RWPE2 (cell line): Measurements from ENCODE around the gene LRCOL1.

Experiments used
- ATAC-seq: fragments of 200-7000 bp; cut with Tn5 transposase; 3 replicates; pipeline ENCODE4 v1.9.1; 2021; ENCODE audit warnings: low read depth
- DNase-seq: peaks from one replicate; pipeline ENCODE4 v3.0.0-alpha.2; 2020; ENCODE audit warnings: low spot score
- H3K27ac ChIP-seq: fragments of 450-650 bp; 2 replicates; pipeline ENCODE4 v1.5.1; 2017; ENCODE audit warnings: mild to moderate bottlenecking; ENCODE audit not compliant: poor library complexity, severe bottlenecking
- H3K27me3 ChIP-seq: fragments of 250-450 bp; sonication (Bioruptor Pico); 2 replicates; pipeline ENCODE4 v1.5.1; 2021; ENCODE audit warnings: mild to moderate bottlenecking, moderate library complexity; ENCODE audit not compliant: insufficient read depth, poor library complexity, severe bottlenecking
- H3K36me3 ChIP-seq: fragments of 250-450 bp; sonication (Bioruptor Pico); 2 replicates; pipeline ENCODE4 v1.5.1; 2020; ENCODE audit warnings: low read depth, mild to moderate bottlenecking, moderate library complexity
- H3K4me1 ChIP-seq: fragments of 250-450 bp; sonication (Bioruptor Pico); 2 replicates; pipeline ENCODE4 v1.5.1; 2021; ENCODE audit warnings: mild to moderate bottlenecking, moderate library complexity; ENCODE audit not compliant: insufficient read depth, poor library complexity, severe bottlenecking
- H3K4me3 ChIP-seq: fragments of 250-450 bp; sonication (Bioruptor Pico); 2 replicates; pipeline ENCODE4 v1.5.1; 2021; ENCODE audit warnings: mild to moderate bottlenecking, moderate library complexity; ENCODE audit not compliant: severe bottlenecking
- H3K9me3 ChIP-seq: fragments of 250-450 bp; sonication (Bioruptor Pico); 2 replicates; pipeline ENCODE4 v1.5.1; 2021; ENCODE audit warnings: mild to moderate bottlenecking, moderate library complexity; ENCODE audit not compliant: severe bottlenecking
- TF ChIP-seq, protein P1 (sequence below): fragments of 450-650 bp; IDR thresholded peaks from one replicate; pipeline ENCODE4 v1.5.1; 2017; ENCODE audit warnings: mild to moderate bottlenecking, moderate library complexity; ENCODE audit not compliant: poor library complexity, severe bottlenecking

LRCOL1 gene

DNA sequence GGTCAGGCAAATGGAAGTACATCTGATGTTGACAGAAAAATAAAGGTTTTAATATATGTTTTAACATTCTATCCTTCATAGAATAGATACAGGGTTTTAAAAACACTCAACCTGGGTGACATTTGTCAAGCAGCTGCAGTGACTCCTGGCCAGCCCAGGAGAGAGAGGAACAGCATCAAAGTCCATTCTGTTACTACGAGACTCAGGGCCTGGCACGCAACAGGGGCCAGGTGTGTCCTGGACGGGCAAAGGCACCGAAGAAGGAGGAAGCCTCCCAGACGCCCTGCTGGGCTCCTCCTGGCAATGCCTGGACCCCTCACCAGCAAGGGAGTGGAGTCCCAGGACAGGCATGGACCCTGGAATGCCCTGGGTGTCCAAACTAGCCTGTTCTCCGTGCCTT lies 22.1 kb downstream of the LRCOL1 start:
- H3K36me3 ChIP-seq, result no peaks in the 10 kb centered on the region
- ATAC-seq, result no peak
- no peaks in the 10 kb centered on the region for H3K4me1 ChIP-seq
- H3K4me3 ChIP-seq, result no peak overlapping the region
- H3K27ac ChIP-seq, result no peak overlapping the region
- H3K27me3 ChIP-seq, result no peaks in the 10 kb centered on the region
- TF ChIP-seq, protein P1, sequence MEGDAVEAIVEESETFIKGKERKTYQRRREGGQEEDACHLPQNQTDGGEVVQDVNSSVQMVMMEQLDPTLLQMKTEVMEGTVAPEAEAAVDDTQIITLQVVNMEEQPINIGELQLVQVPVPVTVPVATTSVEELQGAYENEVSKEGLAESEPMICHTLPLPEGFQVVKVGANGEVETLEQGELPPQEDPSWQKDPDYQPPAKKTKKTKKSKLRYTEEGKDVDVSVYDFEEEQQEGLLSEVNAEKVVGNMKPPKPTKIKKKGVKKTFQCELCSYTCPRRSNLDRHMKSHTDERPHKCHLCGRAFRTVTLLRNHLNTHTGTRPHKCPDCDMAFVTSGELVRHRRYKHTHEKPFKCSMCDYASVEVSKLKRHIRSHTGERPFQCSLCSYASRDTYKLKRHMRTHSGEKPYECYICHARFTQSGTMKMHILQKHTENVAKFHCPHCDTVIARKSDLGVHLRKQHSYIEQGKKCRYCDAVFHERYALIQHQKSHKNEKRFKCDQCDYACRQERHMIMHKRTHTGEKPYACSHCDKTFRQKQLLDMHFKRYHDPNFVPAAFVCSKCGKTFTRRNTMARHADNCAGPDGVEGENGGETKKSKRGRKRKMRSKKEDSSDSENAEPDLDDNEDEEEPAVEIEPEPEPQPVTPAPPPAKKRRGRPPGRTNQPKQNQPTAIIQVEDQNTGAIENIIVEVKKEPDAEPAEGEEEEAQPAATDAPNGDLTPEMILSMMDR, result no peak
- H3K9me3 ChIP-seq, result no peaks in the 10 kb centered on the region
- no peak for DNase-seq

DNA sequence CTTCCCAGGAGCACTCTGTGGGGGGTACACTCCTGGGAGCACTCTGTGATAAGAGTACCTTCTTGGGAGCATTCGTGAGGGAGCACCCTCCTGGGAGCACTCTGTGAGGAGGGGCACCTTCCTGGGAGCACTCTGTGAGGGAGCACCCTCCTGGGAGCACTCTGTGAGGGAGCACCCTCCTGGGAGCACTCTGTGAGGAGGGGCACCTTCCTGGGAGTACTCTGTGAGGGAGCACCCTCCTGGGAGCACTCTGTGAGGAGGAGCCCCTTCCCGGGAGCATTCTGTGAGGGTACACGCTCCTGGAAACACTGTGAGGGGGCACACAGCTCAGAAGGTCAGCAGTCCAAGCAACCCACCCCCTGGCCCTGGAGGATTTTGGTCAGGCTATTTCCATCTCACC lies 22.6 kb downstream of the LRCOL1 start:
- no peak overlapping the region for H3K4me3 ChIP-seq
- H3K27me3 ChIP-seq, result no peaks in the 10 kb centered on the region
- no peaks in the 10 kb centered on the region for H3K4me1 ChIP-seq
- no peaks in the 10 kb centered on the region for H3K36me3 ChIP-seq
- ATAC-seq (no peak), DNase-seq (no peak)
- no peak overlapping the region for H3K27ac ChIP-seq
- TF ChIP-seq, protein P1, result no peak
- H3K9me3 ChIP-seq, result no peaks in the 10 kb centered on the region

DNA sequence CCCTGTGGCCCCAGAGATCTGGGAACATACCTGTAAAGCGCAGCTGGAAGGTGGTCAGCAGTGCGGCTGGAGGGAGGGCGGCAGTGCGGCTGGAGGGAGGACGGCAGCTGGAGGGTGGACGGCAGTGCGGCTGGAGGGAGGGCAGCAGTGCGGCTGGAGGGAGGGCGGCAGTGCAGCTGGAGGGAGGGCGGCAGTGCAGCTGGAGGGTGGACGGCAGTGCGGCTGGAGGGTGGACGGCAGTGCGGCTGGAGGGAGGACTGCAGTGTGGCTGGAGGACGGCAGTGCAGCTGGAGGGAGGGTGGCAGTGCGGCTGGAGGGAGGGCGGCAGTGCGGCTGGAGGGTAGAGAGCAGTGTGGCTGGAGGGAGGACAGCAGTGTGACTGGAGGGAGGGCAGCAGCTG lies 23.5 kb downstream of the LRCOL1 start:
- no peak overlapping the region for H3K27ac ChIP-seq
- H3K36me3 ChIP-seq, result no peaks in the 10 kb centered on the region
- H3K9me3 ChIP-seq, result no peaks in the 10 kb centered on the region
- DNase-seq (no peak), ATAC-seq (no peak)
- H3K4me3 ChIP-seq, result no peak overlapping the region
- TF ChIP-seq, protein P1, result no peak
- H3K27me3 ChIP-seq, result no peaks in the 10 kb centered on the region
- H3K4me1 ChIP-seq, result no peaks in the 10 kb centered on the region

DNA sequence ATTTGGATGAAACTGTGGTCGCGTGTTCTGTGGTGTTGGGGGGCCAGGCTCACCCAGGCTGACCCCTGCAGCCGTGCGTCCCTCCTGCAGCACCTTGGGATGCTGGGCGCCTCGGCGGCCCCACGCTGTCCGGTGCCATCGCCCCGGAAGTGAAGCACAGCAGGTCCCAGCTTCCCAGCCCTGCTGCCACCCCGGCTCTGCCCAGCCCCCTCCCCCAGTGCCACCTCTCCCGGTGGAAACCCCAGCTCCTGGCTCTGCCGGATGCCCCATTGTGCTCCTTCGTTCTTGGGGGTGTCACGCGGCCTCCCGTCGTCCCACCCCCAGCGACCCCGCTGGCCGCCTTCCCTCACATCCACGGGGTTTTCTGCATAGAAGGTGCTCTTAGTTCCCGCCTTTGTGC lies 25.2 kb downstream of the LRCOL1 start:
- H3K9me3 ChIP-seq, result no peaks in the 10 kb centered on the region
- H3K27me3 ChIP-seq, result no peaks in the 10 kb centered on the region

DNA sequence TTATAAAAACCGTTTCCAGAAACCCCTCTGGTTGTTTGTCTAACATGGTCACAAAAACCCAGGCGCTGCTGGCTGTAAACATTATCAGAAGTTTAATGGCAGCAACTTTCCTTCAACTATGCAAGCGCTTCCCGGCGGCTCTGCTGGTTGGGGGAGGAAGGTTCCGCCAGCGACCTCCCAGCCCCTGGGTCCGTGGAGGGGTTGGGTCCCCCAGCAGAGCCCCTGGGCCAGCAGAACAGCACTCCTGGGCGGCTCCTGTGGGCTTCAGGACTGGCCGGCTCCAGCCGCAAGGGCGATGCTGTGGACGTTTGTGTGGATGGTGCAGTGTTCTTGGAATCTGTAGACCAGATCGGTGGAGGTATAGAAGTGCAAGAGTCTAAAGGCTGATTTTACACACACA lies 26.0 kb downstream of the LRCOL1 start:
- H3K4me3 ChIP-seq, result no peak overlapping the region
- no peaks in the 10 kb centered on the region for H3K27me3 ChIP-seq
- no peaks in the 10 kb centered on the region for H3K4me1 ChIP-seq
- no peak overlapping the region for H3K27ac ChIP-seq
- H3K36me3 ChIP-seq, result no peaks in the 10 kb centered on the region
- ATAC-seq (no peak), DNase-seq (no peak)
- no peaks in the 10 kb centered on the region for H3K9me3 ChIP-seq
- TF ChIP-seq, protein P1, result no peak

More for the DNA sequence above, 25.2 kb downstream of the LRCOL1 start:
- no peaks in the 10 kb centered on the region for H3K36me3 ChIP-seq
- no peak for ATAC-seq
- no peak overlapping the region for H3K4me3 ChIP-seq
- DNase-seq, result no peak
- no peak overlapping the region for H3K27ac ChIP-seq
- TF ChIP-seq, protein P1, result no peak
- H3K4me1 ChIP-seq, result no peaks in the 10 kb centered on the region
